Bronchial epithelial cell (primary cell): ENCODE measurements around the gene NUDCD3. TPM values are rescaled to one million over a fixed set of nuclear protein-coding genes. Genes with fewer than 3 reads are reported as not detected.

Source experiments
- DNase-seq: peaks from one replicate; pipeline ENCODE4 v3.0.0-alpha.2; 2010; ENCODE audit warnings: low read depth
- FAIRE-seq: peaks from 2 replicates; lab custom pipeline; 2011; peaks lifted over from hg19 to GRCh38; lab: Jason Lieb, UNC
- H3K27me3 ChIP-seq: 2 replicates; pipeline ENCODE4 v1.5.1; 2011; ENCODE audit warnings: low read length; ENCODE audit not compliant: control insufficient read depth, insufficient read depth
- H3K36me3 ChIP-seq: 2 replicates; pipeline ENCODE4 v1.5.1; 2011; ENCODE audit warnings: low read length; ENCODE audit not compliant: control insufficient read depth, insufficient read depth
- H3K4me3 ChIP-seq: 2 replicates; pipeline ENCODE4 v1.5.1; 2011; ENCODE audit warnings: mild to moderate bottlenecking, low read depth, low read length, control low read depth
- CTCF ChIP-seq: IDR thresholded peaks from 2 replicates; pipeline ENCODE4 v1.5.1; 2011; ENCODE audit warnings: mild to moderate bottlenecking, moderate library complexity, low read length, control low read depth, inconsistent platforms; ENCODE audit not compliant: insufficient read depth, severe bottlenecking
- total RNA-seq: library from RNA; depleted of rRNA; stranded (reverse); fragments of >200 nt; gene quantifications from 2 replicates; pipeline ENCODE4 v1.2.1, GENCODE V29; 2014

The NUDCD3 gene
- total RNA-seq, 1 donor from 2014 or later, result 59.0 TPM

DNA sequence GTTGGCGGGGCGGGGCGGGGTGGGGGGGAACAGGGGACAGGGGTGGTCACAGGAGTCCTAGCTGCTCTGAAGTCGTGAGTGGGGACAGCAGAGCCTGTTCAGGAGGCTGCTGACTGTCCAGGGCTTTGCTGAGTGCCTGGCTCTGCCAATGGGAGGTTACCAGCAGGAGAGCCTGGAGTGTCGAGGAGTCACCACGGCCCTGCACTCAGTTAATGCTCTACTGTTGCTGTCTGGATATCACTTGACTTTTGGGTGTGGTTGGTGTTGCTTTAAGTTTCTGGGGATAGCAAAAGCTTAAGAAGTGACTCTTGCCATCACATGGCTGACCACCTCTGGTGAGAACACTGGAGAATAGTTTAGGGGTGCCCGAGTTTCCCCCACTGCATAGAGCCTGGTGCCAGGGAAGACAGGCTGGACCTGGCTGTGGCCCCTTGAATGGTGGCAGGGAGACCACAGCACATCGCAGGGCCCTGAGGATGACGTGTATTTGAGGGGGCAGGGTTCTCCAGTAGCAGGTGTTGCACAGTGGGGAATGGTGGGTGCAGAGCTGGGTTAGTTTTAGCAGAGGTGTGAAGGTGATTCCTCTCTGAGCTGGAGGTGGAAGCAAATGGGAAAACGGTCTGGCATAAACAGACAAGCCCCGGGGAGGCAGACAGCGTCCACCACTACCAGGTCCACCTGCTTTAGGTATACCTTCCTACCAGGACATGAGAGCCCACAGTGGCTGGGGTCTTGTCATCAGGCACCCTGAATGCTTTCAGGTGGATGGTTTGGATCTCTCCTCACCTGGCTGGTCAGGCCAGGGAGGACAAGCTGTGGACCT is 110.9 kb downstream of the NUDCD3 start:
- FAIRE-seq, result no peak

GRCh38 chr7:44378744-44379143 is 111.7 kb downstream of the NUDCD3 start:
- no peak for TF ChIP-seq CTCF
- Histone ChIP-seq H3K36me3 (no peaks in the 10 kb centered on the region), H3K27me3 (no peaks in the 10 kb centered on the region), H3K4me3 (no peak overlapping the region)
- no peak for FAIRE-seq
- peak; percentile 94 for DNase-seq

More for the DNA sequence above, 110.9 kb downstream of the NUDCD3 start:
- DNase-seq, result peak; percentile 44
- no peak overlapping the region for H3K4me3 ChIP-seq
- H3K36me3 ChIP-seq, result no peaks in the 10 kb centered on the region
- no peak for TF ChIP-seq CTCF
- H3K27me3 ChIP-seq, result no peaks in the 10 kb centered on the region

- FAIRE-seq, result no peak
- H3K36me3 ChIP-seq, result no peaks in the 10 kb centered on the region
- peak; percentile 79 for DNase-seq
- H3K4me3 ChIP-seq, result no peak overlapping the region
- H3K27me3 ChIP-seq, result no peaks in the 10 kb centered on the region
- TF ChIP-seq CTCF, result no peak
Observed at GRCh38 chr7:44377681-44378421, 112.6 kb downstream of the NUDCD3 start.

- TF ChIP-seq CTCF, result no peak
- DNase-seq, result no peak
- Histone ChIP-seq H3K27me3 (no peaks in the 10 kb centered on the region), H3K36me3 (no peaks in the 10 kb centered on the region), H3K4me3 (no peak overlapping the region)
- FAIRE-seq, result no peak
Observed at GRCh38 chr7:44377134-44377463, 113.4 kb downstream of the NUDCD3 start.

- peak; percentile 83 for FAIRE-seq
Observed at GRCh38 chr7:44376429-44377133, 113.9 kb downstream of the NUDCD3 start.

More at GRCh38 chr7:44376429-44377133, 113.9 kb downstream of the NUDCD3 start:
- Histone ChIP-seq H3K4me3 (no peak overlapping the region), H3K36me3 (no peaks in the 10 kb centered on the region), H3K27me3 (no peaks in the 10 kb centered on the region)
- DNase-seq, result no peak
- no peak for TF ChIP-seq CTCF
